ENCODE data around the gene ERRFI1.

Gene ERRFI1

GRCh38 chr1:8002329-8002910 lies 23.7 kb downstream of the ERRFI1 start:
- no peak for DNase-seq

- no peak for DNase-seq
These were observed 30.7 kb downstream of the ERRFI1 start for GRCh38 chr1:7995437-7995836.

GRCh38 chr1:7994827-7995226 lies 31.3 kb downstream of the ERRFI1 start:
- no peak for DNase-seq

DNA sequence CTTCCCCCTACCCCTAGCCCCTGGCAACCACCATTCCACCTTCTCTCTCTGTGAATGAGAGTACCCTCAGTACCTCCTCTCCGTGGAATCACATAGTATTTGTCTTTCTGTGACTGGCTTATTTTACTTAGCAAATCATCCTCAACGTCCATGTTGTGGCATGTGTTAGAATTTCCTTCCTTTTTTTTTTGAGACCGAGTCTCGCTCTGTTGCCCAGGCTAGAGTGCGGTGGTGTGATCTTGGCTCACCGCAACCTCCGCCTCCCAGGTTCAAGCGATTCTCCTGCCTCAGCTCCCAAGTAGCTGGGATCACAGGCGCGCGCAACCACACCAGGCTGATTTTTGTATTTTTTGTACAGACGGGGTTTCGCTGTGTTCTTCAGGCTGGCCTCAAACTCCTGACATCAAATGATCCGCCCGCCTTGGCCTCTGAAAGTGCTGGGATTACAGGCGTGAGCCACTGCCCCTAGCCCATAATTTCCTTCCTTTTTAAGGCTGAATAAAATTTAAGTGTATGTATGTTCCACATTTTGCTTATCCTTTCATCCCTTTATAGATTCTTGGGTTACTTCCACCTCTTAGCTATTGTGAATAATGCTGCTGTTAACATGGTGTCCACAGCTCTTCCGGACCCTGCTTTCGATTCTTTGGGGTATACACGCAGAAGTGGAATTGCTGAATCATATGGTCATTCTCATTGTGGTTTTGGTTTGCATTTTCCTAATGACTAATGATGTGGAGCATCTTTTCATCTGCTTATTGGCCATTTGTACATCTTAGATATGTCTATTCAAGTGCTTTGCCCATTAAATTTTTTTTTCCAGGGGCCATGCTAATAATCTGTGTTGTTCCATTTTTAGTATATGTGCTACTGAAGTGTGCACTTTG lies 32.3 kb downstream of the ERRFI1 start:
- DNase-seq, result no peak

DNA sequence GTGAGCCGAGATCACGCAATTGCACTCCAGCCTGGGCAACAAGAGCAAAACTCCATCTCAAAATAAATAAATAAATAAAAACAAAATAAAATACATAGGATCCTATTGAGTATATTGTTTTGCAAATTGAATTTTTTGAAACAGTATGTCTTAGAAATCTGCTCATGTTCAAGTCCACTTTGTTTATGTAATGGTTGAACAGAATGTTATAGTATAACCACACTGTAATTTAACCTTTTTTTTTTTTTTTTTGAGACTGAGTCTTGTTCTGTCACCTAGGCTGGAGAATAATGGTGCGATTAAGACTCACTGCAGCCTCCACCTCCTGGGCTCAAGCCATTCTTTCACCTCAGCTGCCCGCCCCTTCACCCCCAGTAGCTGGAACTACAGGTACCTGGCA lies 33.2 kb downstream of the ERRFI1 start:
- DNase-seq, result no peak

DNA sequence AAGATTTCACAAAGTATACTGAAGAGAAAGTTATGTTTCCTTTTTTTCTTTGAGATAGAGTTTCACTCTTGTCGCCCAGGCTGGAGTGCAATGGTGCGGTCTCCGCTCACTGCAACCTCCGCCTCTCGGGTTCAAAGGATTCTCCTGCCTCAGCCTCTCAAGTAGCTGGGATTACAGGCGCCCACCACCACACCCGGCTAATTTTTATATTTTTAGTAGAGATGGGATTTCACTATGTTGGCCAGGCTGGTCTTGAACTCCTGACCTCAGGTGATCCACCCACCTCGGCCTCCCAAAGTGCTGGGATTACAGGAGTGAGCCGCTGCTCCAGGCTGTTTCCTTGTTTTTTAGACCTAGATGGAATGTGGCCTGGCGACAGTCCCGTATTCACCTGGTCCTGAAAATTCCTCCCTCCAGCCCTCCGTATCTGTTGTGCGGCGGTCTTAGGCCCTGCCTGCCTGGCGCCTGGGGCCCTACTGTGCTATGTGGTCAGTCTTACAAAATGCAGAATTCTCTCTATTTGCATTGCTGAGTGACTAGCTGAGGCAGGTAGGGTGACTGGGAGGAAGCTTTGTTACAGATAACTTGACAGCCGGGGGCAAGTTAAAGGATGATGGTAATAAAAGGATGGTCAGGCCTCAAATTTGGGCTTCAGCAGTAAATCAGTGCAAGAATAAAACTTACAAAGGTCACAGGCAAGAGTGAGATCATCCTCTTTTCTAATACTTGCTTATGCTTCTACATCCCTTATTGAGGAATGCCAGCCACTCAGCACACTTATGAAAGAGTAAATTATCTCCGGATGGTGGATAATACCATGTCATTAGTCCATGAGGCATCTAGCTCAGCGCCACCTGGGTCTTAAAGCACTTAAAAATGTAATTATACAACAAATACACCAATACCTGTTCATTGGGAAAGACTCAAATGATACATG lies 34.3 kb downstream of the ERRFI1 start:
- no peak for DNase-seq

DNA sequence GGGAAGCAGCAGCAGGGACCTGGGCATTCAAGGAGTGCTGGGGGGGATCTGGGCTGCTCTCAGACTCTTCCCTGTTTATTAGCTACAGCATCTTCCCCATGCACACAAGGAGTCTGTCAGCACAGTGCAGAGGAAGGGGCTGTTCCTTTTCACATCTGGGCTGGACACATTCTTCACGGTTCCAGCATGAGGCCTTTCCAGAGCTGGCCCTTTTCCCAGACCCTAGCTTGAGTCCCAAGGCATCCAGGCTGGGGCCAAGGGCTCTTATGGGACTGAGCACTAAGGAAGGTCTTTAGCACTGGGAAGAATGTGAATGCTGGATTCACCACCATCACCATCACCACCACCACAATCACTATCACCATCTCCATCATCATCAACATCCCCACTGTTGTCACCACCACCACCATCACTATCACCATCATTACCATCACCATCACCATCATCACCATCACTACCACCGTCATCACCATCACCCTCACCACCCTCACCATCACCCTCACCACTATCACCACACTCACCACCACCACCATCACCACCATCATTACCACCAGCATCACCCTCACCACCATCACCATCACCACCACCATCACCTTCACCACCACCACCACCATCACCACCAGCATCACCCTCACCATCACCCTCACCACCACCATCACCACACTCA lies 36.2 kb downstream of the ERRFI1 start:
- no peak for DNase-seq

GRCh38 chr1:7988576-7988975 lies 37.5 kb downstream of the ERRFI1 start:
- DNase-seq, result no peak

- no peak for DNase-seq
These were observed 38.6 kb downstream of the ERRFI1 start for GRCh38 chr1:7987528-7987927.

GRCh38 chr1:7985851-7986612 lies 40.1 kb downstream of the ERRFI1 start:
- no peak for DNase-seq

DNA sequence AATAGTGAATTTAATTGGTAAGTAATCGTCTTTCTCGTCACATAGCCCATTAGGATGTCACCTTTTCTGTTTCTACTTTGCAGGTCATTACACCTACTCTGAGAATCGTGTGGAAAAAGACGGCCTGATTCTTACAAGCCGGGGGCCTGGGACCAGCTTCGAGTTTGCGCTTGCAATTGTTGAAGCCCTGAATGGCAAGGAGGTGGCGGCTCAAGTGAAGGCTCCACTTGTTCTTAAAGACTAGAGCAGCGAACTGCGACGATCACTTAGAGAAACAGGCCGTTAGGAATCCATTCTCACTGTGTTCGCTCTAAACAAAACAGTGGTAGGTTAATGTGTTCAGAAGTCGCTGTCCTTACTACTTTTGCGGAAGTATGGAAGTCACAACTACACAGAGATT lies 41.3 kb downstream of the ERRFI1 start:
- no peak for DNase-seq

GRCh38 chr1:7983086-7983778 lies 42.9 kb downstream of the ERRFI1 start:
- DNase-seq, result no peak

DNA sequence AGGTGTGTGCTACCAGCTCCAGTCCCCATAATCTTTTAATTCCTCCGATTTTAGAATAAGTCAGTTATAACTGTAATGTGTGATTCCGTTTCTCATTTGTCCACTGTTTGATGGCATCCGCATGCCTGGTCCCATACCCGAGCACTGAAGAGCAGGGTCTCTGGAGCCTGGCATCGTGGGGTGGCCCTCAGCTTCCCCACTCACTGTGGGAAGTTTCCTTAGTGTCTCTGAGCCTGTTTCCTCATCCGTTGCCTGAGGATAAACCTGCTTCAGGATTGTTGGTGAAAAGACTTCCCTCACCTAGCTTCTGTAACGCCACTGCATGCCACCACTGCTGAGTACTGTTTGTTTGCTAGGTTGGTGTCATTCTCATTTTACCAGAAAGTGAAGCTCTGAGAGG lies 45.1 kb downstream of the ERRFI1 start:
- DNase-seq, result no peak

DNA sequence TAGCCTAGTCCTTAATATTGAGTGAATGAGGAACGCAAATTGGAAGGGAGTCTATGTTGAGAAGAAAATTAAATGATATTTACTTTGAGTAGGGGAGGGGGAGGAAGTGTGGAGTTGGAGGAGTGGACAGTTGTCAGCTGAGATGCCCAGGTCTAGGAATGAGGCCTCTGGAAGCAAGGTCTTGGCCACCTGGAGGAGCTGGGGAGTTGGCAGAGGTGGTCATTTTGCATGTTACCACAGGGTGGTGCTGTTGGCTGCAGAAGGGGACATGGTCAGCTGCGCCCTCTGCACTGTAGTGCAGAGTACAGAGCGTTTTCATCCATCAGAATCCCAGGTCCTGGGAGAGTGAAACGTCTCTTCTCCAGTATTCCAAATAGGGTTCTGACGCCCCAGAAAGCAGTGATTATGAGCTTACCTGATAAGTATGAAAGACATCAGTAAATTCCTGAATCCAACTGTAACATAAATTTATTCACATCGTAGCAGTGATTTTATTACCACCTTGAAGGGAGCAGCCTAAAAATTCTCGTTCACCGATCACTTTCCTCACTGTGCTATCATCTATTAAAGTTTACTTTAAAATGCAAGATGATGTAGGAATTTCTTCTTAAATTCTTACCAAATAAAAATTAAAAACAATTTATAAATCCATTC lies 50.8 kb downstream of the ERRFI1 start:
- peak; percentile 25 for DNase-seq

DNA sequence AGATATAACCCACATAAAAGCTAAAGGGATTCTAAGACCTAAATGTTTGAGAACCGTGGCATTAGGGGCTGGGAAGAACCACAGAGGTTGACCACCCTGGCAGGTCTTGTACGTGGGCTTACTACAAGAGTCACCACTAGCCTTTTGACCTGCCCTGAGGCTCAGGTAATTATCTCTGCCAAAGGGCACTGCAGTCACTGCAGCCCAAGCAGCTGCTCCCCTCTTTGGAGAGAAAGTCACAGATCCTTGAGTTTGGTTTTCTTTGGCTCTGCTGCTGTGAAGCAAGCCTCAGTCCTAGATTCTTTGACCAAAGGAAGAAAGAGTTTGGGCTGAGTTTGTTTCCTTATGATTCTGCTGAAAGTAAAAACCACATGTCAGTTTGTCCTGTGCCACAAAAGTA lies 53.0 kb downstream of the ERRFI1 start:
- no peak for DNase-seq

DNA sequence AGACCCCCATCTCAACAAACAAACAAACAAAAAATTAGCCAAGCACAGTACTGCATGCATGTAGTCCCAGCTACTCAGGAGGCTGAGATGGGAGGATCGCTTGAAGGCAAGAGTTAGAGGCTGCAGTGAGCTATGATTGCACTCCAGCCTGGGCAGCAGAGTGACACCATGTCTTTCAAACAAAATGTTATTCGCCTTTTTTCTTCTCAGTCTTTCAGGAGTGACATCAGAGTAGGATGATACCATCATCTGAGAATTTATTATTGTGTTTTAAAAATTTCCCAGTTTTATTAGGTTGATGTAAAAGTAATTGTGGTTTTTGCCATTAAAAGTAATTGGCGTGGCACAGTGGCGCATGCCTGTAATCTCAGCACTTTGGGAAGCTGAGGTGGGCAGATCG lies 53.8 kb downstream of the ERRFI1 start:
- DNase-seq, result no peak

DNA sequence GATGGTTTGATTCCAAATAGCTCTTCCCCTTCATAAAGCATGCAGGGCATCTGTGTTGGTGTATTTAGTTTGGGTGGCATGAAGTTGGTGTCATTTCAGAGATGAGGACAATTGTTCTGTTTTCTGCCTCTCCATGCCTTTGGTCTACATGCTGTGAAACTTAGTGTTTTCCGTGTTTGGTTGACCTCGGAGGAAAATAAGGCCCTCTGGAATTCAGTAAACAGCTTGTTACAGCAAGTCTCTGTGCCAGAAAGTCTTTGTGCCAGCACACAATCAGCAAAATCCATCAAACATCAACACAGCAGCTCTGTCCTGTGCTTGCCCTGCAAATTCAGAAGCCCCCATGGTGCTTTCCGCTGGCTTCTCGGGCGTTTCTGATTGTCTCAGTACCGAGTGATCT lies 55.1 kb downstream of the ERRFI1 start:
- DNase-seq, result no peak

DNA sequence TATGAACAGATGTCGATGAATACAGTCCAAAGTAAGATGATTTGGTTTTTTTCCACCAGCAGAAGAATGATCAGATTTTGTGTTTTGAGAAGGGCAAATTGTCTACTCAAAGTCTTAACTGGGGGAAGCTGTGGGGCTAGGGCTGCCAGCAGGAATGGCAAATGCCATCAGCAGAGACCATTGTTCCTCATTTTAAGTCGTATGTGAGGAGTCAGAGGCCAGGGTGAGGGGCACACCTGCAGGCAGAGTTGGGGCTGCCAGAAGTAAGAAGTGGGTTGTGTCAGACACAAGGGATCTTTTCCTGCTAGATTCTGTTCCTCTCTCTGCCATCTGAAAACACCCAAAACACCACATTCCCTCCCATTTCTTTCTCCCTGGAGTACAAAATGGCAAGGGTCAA lies 55.9 kb downstream of the ERRFI1 start:
- no peak for DNase-seq

DNA sequence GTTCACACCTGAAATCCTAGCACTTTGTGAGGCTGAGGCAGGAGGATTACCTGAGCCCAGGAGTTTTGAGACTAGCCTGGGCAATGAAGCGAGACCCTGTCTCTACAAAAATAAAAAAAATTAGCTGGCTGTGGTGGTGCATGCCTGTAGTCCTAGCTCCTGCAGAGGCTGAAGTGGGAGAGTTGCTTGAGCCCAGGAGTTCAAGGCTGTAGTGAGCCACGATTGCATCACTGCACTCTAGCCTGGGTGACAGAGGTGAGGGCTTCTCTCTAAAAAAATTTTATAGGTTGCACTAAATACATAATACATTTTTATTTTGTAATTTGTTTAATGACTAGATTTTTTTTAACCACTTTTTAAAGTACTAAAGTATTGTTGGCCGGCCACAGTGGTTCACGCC lies 58.5 kb downstream of the ERRFI1 start:
- DNase-seq, result no peak

DNA sequence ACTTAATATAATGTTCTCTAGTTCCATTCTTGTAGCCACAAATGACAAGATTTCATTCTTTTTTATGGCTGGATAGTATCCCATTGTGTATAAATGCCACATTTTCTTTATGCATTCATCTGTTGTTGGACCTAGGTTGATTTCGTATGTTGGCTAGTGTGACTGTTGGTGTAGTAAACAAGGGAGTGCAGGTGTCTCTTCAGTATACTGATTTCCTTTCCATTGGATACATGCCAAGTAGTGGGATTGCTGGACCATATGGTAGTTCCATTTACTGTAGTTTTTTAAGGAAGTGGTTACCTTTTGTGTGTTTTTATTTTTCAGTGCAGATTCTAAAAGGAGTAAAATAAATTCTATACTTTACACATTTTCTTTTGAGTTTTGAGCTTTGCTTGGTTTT lies 58.9 kb downstream of the ERRFI1 start:
- DNase-seq, result no peak

DNA sequence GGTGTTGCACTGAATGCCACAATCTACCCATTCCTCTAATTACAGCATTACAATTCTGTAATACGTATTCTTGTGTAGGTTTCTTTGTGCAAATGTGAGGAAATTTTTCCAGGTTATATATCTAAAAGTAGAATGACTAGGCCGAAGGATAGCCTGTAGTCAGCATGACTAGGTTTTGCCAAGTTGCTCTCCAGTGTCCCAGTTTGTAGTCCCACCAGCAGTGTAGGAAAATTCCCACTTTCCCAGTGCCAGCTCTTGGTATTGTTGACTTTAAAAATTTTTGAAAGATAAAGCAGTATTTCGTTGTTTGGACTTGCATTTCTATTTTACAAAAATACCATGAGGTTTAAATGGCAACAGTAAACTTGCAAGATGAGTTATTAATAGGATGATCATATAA lies 61.6 kb downstream of the ERRFI1 start:
- no peak for DNase-seq
